Measurements from ENCODE around the gene ZNG1A. TPM values are rescaled to one million over a fixed set of nuclear protein-coding genes. Genes with fewer than 3 reads are reported as not detected.
"Not testable (repeated sequence)": the region's sequence is repeated elsewhere in the genome, so short reads cannot be mapped to it uniquely, and the experiment has no call there.

ZNG1A gene
- total RNA-seq, 3 donors from 2014 or later = 32.3 to 70.1 (median 36.4) TPM

DNA sequence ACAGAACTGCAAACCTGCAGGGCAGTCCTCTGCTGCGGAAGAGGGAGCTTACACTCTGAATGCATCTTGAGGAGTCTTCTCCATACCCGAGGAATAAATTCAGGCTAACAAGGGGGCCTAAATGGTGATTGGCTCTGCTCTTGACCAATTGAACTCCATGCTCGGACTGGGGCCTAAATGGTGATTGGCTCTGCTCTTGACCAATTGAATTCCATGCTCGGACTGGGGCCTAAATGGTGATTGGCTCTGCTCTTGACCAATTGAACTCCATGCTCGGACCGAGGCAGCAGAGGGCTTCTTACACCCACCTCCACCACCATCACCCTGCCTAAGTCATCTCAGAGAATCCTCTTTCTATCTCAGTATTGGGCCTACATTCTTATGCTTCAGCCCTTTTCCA lies 79.0 kb downstream of the ZNG1A start:
- H3K9me3 ChIP-seq; DNase-seq (ENCODE audit: low spot score in 2 of 2); H3K4me1 ChIP-seq; H3K4me3 ChIP-seq; H3K27me3 ChIP-seq; intact Hi-C loops (cut with DNase I; ENCODE audit: low total_unique reads); H3K36me3 ChIP-seq; H3K27ac ChIP-seq: not testable (repeated sequence)

DNA sequence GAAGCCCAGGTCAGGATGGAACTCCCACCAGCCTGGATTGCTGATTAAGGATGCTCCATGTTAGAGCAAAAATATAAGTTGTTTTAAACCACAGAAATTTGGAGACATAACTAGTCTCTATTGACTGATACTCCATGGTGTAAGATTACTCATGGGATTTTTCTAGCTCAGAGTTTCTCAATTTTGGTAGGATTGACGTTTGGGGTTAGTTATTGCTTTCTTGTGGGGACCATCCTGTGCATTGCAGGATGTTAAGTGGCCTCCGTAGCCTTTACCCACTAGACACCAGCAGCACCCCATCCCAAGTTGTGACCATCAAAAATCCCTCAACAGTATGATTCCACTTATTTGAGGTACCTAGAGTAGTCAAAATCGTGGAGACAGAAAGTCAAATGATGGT lies 80.1 kb downstream of the ZNG1A start:
- intact Hi-C loops (cut with DNase I; ENCODE audit: low total_unique reads); H3K4me1 ChIP-seq; H3K4me3 ChIP-seq: not testable (repeated sequence)

DNA sequence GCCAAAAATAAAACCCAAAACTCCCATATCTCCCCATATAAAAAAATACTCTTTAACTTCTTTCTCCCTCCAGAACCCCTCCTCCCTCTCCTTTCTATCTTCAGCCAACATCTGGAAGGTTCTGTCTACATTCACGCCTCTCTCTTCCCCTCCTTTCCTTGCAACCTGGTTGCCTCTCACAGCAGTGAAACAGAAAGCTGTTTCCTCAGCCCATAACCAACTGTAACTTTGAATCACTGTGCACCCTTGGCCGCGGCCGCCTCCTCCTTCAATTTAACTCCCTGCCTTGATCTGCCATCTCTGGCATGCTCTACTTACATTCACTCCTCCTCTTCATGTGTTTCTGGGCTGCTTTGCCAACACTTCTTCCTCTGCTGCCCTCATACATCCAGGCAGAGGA lies 83.9 kb downstream of the ZNG1A start:
- H3K4me3 ChIP-seq; intact Hi-C loops (cut with DNase I; ENCODE audit: low total_unique reads); H3K27ac ChIP-seq; H3K9me3 ChIP-seq; H3K4me1 ChIP-seq; H3K36me3 ChIP-seq; DNase-seq (ENCODE audit: low spot score in 2 of 2); H3K27me3 ChIP-seq: not testable (repeated sequence)

More for the DNA sequence above, 80.1 kb downstream of the ZNG1A start:
- not testable (repeated sequence) for H3K27ac ChIP-seq; H3K36me3 ChIP-seq; H3K27me3 ChIP-seq; DNase-seq (ENCODE audit: low spot score in 2 of 2); H3K9me3 ChIP-seq

DNA sequence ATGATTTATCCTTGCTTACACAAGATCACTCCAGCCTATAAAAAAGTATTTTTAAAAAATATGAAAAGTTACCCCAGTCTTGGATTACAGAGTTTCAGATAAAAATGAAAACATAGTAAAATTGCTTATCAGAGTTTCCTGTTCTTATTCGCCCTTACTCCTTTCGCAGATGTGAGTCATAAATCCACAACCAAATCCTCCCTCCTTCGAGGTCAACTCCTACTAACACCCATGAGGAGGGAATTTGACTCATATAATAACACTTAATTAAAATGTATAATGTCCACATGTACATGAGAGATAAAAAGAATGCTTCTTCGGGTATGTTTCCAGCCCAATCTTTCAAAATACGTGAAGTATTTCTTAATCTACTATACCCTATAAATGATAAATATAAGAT lies 84.5 kb downstream of the ZNG1A start:
- DNase-seq (ENCODE audit: low spot score in 2 of 2); H3K27me3 ChIP-seq; H3K27ac ChIP-seq; H3K9me3 ChIP-seq; intact Hi-C loops (cut with DNase I; ENCODE audit: low total_unique reads); H3K4me3 ChIP-seq; H3K36me3 ChIP-seq; H3K4me1 ChIP-seq: not testable (repeated sequence)

DNA sequence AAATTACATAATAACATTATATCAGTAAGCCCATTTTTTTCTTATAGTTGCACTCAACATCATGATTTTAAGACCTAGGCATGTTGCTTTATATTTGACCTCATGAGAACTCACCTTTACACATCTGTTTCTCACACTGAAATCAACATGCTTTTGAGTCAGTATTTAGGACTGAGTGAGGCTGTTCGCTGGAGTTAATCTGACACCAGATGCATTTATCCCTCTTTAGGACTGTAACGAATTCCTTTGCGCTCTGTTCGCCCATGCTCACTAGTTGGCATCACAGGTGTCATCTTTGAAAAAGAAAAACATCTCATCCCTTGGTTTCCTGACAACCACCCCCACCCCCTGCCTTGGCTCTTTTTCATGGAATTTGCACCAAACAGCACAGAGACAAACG lies 84.9 kb downstream of the ZNG1A start:
- H3K27me3 ChIP-seq; DNase-seq (ENCODE audit: low spot score in 2 of 2); H3K27ac ChIP-seq; H3K9me3 ChIP-seq; intact Hi-C loops (cut with DNase I; ENCODE audit: low total_unique reads); H3K4me3 ChIP-seq; H3K36me3 ChIP-seq; H3K4me1 ChIP-seq: not testable (repeated sequence)

DNA sequence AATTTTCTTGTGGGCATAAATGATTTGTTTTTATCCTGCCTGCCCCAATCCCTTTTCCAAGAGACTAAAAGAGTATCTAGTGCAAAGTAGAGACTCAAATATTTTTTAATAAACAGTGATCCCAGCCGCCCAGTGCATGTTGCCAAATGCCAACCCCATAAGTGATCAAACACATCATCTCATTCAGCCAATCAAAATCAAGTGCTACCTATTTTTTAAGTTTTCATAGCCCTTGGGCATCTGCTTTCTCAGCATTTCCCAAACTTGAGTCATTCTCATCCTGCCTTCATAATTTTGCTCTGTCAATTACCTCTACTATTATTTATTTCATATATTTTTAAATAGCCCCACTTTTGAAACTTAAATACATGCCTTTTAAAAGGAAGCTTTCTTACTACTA lies 88.0 kb downstream of the ZNG1A start:
- H3K27ac ChIP-seq; H3K27me3 ChIP-seq; intact Hi-C loops (cut with DNase I; ENCODE audit: low total_unique reads); H3K4me3 ChIP-seq; H3K36me3 ChIP-seq; DNase-seq (ENCODE audit: low spot score in 2 of 2); H3K9me3 ChIP-seq; H3K4me1 ChIP-seq: not testable (repeated sequence)

DNA sequence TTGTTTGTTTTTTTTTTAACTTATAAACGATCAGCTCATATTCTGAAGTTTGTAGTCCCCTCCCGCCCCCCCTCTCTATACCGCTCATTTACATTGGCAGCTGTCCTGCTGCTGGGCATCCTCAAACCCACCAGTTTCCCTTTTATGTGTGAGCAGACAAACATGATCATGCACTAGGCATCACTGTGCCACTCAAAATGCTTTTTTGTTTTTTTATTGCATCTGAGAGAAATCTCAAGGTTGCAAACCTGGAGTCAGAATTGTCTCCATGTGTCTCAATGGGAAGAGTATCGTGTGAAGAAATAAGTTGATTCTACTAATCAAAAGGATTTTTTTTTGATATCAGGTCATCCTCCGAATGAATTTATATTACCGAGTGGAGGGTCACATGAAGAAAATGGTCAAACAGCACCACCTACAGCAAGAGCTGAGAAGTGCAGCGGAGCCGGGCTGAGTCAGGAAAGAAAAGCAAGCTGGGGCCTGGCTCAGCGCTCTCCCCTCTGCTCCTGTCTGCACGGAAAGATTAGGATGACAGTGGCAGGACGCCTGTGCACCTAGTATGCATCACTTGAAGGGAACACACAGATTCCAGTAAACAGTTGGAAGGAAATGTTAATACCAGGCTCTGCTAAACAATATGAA lies 90.3 kb downstream of the ZNG1A start:
- not testable (repeated sequence) for H3K27me3 ChIP-seq

DNA sequence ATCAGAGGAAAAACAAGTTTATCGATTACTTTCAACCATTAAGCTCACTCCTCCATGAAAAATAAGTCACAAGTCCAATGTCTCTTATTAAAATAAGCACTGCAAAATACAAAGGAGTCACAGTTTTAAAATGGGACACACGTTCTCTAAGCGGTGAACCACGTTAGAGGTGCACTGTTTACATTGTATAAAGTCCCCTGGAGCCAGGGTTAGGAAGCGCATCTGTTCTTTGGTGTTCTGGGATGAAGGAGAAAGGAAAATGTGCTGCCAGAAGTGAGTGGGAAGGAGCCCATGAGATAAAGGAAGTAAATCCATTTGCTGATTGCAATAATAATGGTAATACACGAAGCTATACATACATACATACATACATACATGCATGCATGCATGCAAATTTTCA lies 91.0 kb downstream of the ZNG1A start:
- DNase-seq (ENCODE audit: low spot score in 2 of 2); H3K4me1 ChIP-seq; intact Hi-C loops (cut with DNase I; ENCODE audit: low total_unique reads); H3K4me3 ChIP-seq; H3K27me3 ChIP-seq; H3K9me3 ChIP-seq; H3K36me3 ChIP-seq; H3K27ac ChIP-seq: not testable (repeated sequence)

More for the DNA sequence above, 90.3 kb downstream of the ZNG1A start:
- H3K4me1 ChIP-seq; intact Hi-C loops (cut with DNase I; ENCODE audit: low total_unique reads); H3K27ac ChIP-seq; H3K4me3 ChIP-seq; H3K9me3 ChIP-seq; DNase-seq (ENCODE audit: low spot score in 2 of 2); H3K36me3 ChIP-seq: not testable (repeated sequence)

DNA sequence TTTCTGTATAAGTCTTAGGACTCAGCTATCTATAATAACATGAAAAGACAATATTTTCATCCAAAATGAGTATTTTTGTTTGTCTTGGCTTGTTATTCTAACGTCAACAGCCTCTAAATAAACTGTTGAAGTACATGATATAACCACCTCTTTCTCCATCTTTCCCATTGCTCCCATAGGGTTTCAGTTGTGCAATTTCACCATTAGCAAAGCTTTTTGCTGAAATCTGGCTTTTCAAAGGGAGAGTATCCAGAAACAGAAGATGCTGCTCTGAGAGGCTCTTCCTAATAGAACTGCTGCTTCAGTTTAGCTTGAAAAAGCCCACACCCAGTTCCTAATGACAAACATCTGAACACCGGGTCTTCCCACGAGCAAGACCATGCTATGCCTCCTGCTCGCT lies 91.8 kb downstream of the ZNG1A start:
- intact Hi-C loops (cut with DNase I; ENCODE audit: low total_unique reads) = not testable (repeated sequence)

DNA sequence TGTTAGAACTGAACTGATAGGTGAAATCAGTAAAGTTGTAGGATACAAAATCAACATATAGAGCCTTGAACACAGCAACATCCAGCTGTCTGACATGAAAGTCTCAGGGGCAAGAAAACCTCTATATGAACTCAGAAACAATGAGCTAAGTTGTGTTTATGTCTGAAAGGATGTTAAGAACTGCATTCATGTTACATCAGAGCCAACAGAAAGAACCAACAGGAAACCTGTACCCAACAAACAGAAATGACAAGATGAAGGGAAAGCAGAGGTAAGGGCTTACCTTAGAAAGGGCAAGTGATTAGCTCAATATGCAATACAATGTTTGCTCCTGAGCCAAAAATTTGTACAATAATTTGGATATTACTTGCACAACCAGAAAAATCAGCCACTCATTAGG lies 92.2 kb downstream of the ZNG1A start:
- H3K4me3 ChIP-seq; H3K27me3 ChIP-seq; H3K27ac ChIP-seq; H3K36me3 ChIP-seq; intact Hi-C loops (cut with DNase I; ENCODE audit: low total_unique reads); H3K4me1 ChIP-seq; DNase-seq (ENCODE audit: low spot score in 2 of 2); H3K9me3 ChIP-seq: not testable (repeated sequence)

More for the DNA sequence above, 91.8 kb downstream of the ZNG1A start:
- not testable (repeated sequence) for H3K27ac ChIP-seq; H3K27me3 ChIP-seq; H3K36me3 ChIP-seq; DNase-seq (ENCODE audit: low spot score in 2 of 2); H3K4me3 ChIP-seq; H3K4me1 ChIP-seq; H3K9me3 ChIP-seq

DNA sequence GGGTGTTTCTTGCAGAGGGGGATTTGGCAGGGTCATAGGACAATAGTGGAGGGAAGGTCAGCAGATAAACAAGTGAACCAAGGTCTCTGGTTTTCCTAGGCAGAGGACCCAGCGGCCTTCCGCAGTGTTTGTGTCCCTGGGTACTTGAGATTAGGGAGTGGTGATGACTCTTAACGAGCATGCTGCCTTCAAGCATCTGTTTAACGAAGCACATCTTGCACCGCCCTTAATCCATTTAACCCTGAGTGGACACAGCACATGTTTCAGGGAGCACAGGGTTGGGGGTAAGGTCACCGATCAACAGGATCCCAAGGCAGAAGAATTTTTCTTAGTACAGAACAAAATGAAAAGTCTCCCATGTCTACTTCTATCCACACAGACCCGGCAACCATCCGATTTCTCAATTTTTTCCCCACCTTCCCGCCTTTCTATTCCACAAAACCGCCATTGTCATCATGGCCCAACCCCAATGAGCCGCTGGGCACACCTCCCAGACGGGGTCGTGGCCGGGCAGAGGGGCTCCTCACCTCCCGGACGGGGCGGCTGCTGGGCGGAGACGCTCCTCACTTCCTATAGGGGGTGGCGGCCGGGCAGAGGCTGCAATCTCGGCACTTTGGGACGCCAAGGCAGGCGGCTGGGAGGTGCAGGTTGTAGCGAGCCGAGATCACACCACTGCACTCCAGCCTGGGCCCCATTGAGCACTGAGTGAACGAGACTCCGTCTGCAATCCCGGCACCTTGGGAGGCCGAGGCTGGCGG lies 95.7 kb downstream of the ZNG1A start:
- DNase-seq (ENCODE audit: low spot score in 2 of 2); H3K9me3 ChIP-seq; H3K27ac ChIP-seq; H3K36me3 ChIP-seq; H3K27me3 ChIP-seq; intact Hi-C loops (cut with DNase I; ENCODE audit: low total_unique reads); H3K4me3 ChIP-seq; H3K4me1 ChIP-seq: not testable (repeated sequence)

DNA sequence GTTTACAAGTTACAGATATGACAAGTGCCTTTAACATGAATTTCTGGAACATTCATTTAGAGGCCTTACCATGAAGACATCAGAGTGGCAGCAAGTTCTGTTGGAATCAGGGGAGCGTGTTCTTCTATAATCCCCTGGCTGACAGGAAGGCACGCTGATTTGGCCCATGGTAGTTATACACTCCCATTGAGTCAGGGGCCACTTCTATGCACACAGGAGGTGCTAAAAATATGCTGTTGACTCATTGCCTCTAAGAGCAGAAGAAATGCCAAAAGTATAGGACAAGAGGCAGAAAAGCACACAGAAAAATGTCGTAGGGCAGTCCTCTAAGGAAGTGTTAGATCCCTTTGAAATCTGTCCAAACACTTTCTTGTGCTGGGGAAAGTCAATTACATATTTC lies 100.5 kb downstream of the ZNG1A start:
- DNase-seq (ENCODE audit: low spot score in 2 of 2); H3K4me3 ChIP-seq; H3K4me1 ChIP-seq; intact Hi-C loops (cut with DNase I; ENCODE audit: low total_unique reads); H3K9me3 ChIP-seq; H3K36me3 ChIP-seq; H3K27ac ChIP-seq; H3K27me3 ChIP-seq: not testable (repeated sequence)

DNA sequence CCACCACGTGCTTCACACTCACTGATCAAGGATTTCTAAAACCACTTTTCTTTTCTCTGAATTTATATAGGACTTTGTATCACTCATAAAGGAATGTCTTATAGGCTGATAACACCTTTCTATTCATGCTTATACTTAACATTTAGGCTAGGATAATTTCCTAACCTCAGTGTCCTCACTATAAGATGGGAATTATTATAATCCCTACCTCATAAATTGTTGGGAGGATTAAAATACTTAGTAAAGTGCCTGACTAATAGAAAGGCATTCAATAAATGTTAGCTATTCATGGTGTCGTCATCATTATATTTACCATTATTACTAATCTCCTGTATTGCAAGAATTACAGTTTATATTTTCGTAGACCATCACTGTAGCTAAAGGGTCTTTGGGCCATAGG lies 102.5 kb downstream of the ZNG1A start:
- H3K36me3 ChIP-seq; intact Hi-C loops (cut with DNase I; ENCODE audit: low total_unique reads); DNase-seq (ENCODE audit: low spot score in 2 of 2); H3K4me1 ChIP-seq; H3K9me3 ChIP-seq; H3K27ac ChIP-seq; H3K4me3 ChIP-seq; H3K27me3 ChIP-seq: not testable (repeated sequence)
